Measurements from ENCODE around the gene TYMP.
A peak's percentile ranks its signal among the peaks of the same experiment; 100 is the strongest.
"Not testable (repeated sequence)": the region's sequence is repeated elsewhere in the genome, so short reads cannot be mapped to it uniquely, and the experiment has no call there.

Gene TYMP

DNA sequence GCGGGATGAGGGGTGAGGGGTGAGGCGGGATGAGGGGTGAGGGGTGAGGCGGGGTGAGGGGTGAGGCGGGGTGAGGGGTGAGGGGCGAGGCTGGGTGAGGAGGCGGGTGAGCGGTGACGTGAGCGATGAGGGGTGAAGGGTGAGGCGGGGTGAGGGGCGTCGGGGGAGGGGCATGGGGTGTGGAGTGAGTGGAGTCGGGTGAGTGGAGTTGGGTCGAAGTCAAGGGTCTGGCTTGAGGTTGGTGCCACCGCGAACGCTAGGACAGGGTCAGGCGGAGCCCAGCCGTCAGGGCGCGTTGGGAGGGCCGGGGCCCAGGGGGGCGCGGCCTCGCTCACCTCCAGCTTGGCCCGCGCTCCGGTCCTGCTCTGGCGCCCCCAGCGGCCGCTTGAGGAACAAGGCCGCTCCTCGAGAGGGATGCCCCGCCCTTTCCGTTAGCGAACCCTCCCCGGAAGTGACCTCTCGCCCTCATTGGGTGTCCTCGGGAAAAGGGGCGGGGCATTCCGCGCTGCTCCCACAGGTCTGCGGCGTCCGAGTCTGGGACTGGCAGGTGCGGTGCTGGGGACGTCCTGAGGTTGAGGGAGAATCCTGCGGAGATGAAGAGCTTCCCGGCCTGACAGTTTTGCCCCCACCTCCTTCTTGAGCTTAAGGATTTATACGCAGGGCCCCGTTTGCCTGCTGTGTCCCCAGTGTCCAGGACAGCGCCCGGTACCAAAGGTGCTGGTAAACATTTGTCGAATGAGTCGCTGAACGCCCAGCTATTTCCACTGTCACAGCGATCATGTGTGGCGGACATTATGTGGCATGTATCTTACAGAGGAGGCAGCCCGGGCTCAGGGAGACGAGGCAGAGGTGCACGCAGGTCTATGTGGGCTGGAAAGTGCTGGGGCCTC lies 33.0 kb upstream of the TYMP start, which contains the start of gene SYCE3:
SYCE3 (minus strand) TSS at position 397 of the 890 bp plus-strand sequence. CDS start 6,514 bp downstream, outside the sequence.
- peak; percentile 97 for DNase-seq (ENCODE audit: low spot score)

- no peak for DNase-seq (ENCODE audit: low spot score)
Measured at GRCh38 chr22:50561401-50562358, 31.9 kb upstream of the TYMP start.

GRCh38 chr22:50560034-50560433 lies 30.2 kb upstream of the TYMP start:
- DNase-seq (ENCODE audit: low spot score), result no peak

DNA sequence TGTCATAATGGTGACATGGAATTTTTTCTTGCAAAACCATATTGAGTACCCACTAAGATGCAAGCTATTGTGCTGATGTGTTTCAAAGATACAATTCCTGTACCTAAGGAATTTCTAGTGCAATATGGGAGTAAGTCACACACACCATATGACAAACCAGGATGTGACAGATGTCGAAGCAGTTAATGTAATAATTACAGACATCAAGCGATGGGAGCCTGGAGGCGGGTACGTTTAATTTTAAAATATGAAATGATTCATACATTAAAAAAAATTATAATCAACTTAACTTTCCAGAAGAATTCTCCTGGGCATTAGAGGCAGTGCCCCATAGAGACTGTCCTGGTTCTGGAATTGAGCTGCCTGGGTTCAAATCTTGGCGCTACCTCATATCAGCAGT lies 26.9 kb upstream of the TYMP start:
- no peak for DNase-seq (ENCODE audit: low spot score)

DNA sequence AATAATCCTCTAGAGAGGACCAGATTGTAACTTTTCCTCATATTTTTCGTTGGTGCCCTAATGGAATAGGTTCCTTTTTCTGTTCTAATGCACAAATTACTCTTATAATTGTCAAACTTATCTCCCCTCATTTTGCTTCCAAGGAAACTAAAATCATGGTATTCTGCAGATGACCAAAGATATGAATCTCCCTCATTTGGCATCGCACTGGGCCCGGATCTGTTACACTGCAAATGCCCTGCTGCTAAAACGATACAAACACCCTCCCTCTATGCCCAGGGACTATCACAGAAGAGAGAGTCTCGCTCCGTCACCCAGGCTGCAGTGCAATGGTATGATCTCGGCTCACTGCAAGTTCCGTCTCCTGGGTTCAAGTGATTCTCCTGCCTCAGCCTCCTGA lies 23.5 kb upstream of the TYMP start:
- no peak for DNase-seq (ENCODE audit: low spot score)

- DNase-seq (ENCODE audit: low spot score), result no peak
Measured at GRCh38 chr22:50551160-50551752, 21.4 kb upstream of the TYMP start.

- DNase-seq (ENCODE audit: low spot score), result no peak
Measured at GRCh38 chr22:50550395-50550794, 20.6 kb upstream of the TYMP start.

DNA sequence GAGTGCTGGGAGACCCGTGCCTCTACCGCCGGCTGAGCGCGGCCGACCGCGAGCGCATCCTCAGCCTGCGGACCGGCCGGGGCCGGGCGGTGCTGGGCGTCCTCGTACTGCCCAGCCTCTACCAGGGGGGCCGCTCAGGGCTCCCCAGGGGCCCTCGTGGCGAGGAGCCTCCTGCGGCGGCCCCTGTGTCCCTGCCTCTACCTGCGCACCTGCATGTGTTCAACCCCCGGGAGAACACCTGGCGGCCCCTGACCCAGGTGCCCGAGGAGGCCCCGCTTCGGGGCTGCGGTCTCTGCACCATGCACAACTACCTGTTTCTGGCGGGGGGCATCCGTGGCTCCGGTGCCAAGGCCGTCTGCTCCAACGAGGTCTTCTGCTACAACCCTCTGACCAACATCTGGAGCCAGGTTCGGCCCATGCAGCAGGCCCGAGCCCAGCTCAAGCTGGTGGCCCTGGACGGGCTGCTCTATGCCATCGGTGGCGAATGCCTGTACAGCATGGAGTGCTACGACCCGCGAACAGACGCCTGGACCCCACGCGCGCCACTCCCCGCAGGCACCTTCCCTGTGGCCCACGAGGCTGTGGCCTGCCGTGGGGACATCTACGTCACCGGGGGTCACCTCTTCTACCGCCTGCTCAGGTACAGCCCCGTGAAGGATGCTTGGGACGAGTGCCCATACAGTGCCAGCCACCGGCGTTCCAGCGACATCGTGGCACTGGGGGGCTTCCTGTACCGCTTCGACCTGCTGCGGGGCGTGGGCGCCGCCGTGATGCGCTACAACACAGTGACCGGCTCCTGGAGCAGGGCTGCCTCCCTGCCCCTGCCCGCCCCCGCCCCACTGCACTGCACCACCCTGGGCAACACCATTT lies 19.3 kb upstream of the TYMP start:
- DNase-seq (ENCODE audit: low spot score), result no peak

- DNase-seq (ENCODE audit: low spot score), result no peak
Measured at GRCh38 chr22:50548040-50548920, 18.5 kb upstream of the TYMP start.

DNA sequence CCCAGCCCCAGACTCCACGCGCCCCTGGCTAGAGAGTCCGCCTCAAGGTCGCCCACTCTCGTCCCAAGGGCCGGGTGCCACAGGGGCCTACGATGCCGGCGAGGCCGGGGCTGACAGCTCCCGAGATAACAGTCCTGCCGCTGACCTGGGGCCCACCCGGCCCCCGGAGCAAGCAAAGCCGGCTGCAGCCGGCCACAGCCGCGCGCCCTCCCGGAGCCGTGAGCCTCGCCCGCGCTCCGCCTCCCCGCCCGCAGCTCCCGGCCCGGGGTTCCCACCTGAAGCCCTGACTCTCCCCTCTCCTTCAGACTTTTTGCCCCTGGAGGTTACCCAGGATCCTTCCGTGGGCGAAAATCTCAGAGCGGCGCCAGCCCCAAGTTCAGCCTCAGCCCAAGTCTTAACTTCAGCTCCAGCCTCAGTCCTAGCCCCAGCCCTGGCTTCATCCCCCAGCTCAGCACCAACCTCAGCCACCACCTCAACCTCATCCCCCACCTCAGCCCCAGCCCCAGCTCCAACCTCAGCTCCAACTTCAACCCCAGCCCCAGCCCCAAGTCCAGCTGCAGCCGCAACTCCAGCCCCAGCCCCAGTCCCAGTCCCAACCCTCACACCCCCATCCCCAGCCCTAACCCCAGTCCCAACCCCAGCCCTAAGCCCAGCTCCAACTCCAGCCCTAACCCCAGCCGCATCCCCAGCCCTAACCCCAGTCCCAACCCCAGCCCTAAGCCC lies 17.6 kb upstream of the TYMP start:
- no peak for DNase-seq (ENCODE audit: low spot score)

GRCh38 chr22:50546326-50547262 lies 16.8 kb upstream of the TYMP start:
- DNase-seq (ENCODE audit: low spot score), result no peak

- no peak for DNase-seq (ENCODE audit: low spot score)
Measured at GRCh38 chr22:50545522-50546325, 15.9 kb upstream of the TYMP start, which contains the start of gene KLHDC7B. TSS of gene KLHDC7B (plus strand) at chr22:50545899. CDS start at chr22:50546244, 345 bp downstream.

DNA sequence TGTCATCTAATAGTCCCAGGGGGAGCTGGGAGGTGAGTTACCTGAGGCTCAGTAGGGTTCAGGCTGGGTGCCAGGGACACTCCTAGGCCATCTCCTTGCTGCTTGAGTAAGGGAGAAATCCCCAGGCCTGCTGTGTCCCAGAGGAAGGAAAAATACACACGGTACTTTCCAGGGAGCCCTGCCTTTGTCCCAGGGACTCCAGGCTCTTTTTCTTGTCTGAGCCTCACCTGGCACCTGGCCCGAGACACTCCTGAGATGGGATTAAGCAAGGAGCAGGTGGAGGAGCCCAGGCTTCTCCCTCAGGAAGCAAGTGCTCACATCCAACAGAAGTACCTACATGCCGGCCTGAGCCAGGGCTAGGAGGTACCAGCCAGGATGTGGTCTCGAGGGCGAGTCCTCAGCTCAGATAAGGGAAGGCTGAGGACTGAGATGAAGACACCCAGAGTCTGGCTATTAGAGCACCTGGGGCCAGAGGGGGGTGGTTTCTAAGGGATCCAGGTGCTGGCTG lies 15.0 kb upstream of the TYMP start:
- DNase-seq (ENCODE audit: low spot score), result no peak

- no peak for DNase-seq (ENCODE audit: low spot score)
Measured at GRCh38 chr22:50544078-50544745, 14.4 kb upstream of the TYMP start.

DNA sequence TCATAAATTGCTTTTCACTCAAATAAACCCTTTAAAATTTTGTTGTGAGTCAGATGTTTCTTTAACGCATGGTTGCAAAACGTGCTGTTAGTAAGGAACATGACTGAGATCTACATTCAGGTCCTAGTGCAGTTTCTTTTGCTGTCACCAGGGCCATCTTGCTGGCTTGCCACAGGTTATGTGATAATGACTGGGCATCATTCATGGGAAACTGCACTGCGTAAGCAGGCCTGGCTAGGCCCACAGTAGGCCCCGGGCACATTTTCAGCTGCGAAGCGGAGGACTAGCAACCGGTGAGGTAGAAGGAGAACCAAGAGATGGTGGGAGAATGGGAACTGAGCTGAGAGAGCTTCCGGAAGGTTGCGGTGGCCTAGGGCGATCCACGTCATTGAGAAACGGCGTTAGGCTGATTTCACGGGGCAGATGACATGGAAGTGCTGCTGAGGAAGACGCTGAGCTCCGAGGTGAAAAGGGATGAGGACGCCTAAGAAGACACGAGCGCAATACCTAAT lies 12.7 kb upstream of the TYMP start:
- no peak for DNase-seq (ENCODE audit: low spot score)

- DNase-seq (ENCODE audit: low spot score), result not testable (repeated sequence)
Measured at GRCh38 chr22:50541667-50542026, 11.8 kb upstream of the TYMP start.

GRCh38 chr22:50540381-50540780 lies 10.6 kb upstream of the TYMP start:
- DNase-seq (ENCODE audit: low spot score), result no peak
